GM18526 (cell line): ENCODE measurements around the gene IFT88.

Experiments used
- POLR2A ChIP-seq: IDR thresholded peaks from 3 replicates; pipeline ENCODE4 v1.6.1; 2011; ENCODE audit not compliant: insufficient read length; ENCODE audit errors: extremely low read depth

IFT88 gene

GRCh38 chr13:20658451-20659040, 91.6 kb downstream of the IFT88 start:
- TF ChIP-seq POLR2A: no peak

- TF ChIP-seq POLR2A: no peak
These were observed 97.4 kb downstream of the IFT88 start for GRCh38 chr13:20664351-20664750.

- TF ChIP-seq POLR2A: no peak
These were observed 100.0 kb downstream of the IFT88 start for GRCh38 chr13:20666948-20667347.

GRCh38 chr13:20667857-20668437, 101.0 kb downstream of the IFT88 start:
- no peak for TF ChIP-seq POLR2A

- no peak for TF ChIP-seq POLR2A
These were observed 102.2 kb downstream of the IFT88 start for GRCh38 chr13:20669162-20669561.

GRCh38 chr13:20671789-20672188, 104.8 kb downstream of the IFT88 start:
- no peak for TF ChIP-seq POLR2A

GRCh38 chr13:20672772-20673171, 105.8 kb downstream of the IFT88 start:
- no peak for TF ChIP-seq POLR2A

GRCh38 chr13:20673715-20674114, 106.8 kb downstream of the IFT88 start:
- no peak for TF ChIP-seq POLR2A

GRCh38 chr13:20676213-20676612, 109.3 kb downstream of the IFT88 start:
- no peak for TF ChIP-seq POLR2A

- no peak for TF ChIP-seq POLR2A
These were observed 112.9 kb downstream of the IFT88 start for GRCh38 chr13:20679879-20680278.

GRCh38 chr13:20680416-20681080, 113.6 kb downstream of the IFT88 start:
- no peak for TF ChIP-seq POLR2A

GRCh38 chr13:20682061-20682460, 115.1 kb downstream of the IFT88 start:
- no peak for TF ChIP-seq POLR2A

GRCh38 chr13:20684041-20684440, 117.1 kb downstream of the IFT88 start:
- no peak for TF ChIP-seq POLR2A

- no peak for TF ChIP-seq POLR2A
These were observed 117.6 kb downstream of the IFT88 start for GRCh38 chr13:20684546-20684945.

- no peak for TF ChIP-seq POLR2A
These were observed 118.1 kb downstream of the IFT88 start for GRCh38 chr13:20685092-20685491.

GRCh38 chr13:20686167-20686566, 119.2 kb downstream of the IFT88 start:
- no peak for TF ChIP-seq POLR2A
